Body of pancreas (tissue), 4 donors: ENCODE results near the gene SPDYE6.
"Not testable (repeated sequence)": the region's sequence is repeated elsewhere in the genome, so short reads cannot be mapped to it uniquely, and the experiment has no call there.

Experiments used
- CTCF ChIP-seq, 7 experiments: fragments of 450-650 bp in 4 of 7; fragments of 200-600 bp in 3 of 7; sonication (generic) in 3 of 7; IDR thresholded peaks; one replicate each; pipeline ENCODE4 v1.5.1; 2016 to 2019; ENCODE audit warnings: antibody characterized with exemption in 7 of 7
- POLR2A ChIP-seq, 3 donors: fragments of 450-650 bp; IDR thresholded peaks; one replicate each; pipeline ENCODE4 v1.6.1; 2016; ENCODE audit warnings: antibody characterized with exemption in 3 of 3, mild to moderate bottlenecking in 2 of 3

DNA sequence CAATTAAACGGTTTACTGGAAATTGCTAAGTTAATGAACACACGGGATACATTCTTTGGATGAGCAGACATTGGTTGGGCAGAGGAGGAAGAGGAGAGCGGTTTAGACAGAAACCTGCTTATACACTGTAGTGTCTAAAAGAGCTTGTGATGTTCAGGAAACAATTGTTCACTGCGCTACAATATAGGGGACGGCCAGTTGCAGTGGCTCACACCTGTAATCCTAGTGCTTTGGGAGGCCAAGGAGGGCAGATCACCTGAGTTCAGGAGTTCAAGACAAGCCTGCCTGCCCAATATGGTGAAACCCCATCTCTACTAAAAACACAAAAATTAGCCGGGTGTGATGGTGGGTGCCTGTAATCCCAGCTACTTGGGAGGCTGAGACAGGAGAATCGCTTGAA lies 20.7 kb downstream of the SPDYE6 start:
- TF ChIP-seq CTCF, POLR2A (IDR thresholded peaks at IDR 0.05): not testable (repeated sequence)
